ENCODE results near the gene NDUFA5. TPM values are rescaled to one million over a fixed set of nuclear protein-coding genes. Genes with fewer than 3 reads are reported as not detected.
A peak's percentile ranks its signal among the peaks of the same experiment; 100 is the strongest.

Gene NDUFA5
- total and polyA plus RNA-seq, 2 donors (not counting 1 experiment from before 2014, with no cell fraction given), result 35.8 to 45.4 TPM

GRCh38 chr7:123537026-123537642 is 20.5 kb downstream of the NDUFA5 start:
- H3K9me3 ChIP-seq (ENCODE audit: control insufficient read depth, insufficient read depth, low read depth, low read length), result no peaks in the 10 kb centered on the region
- no peaks in the 10 kb centered on the region for H3K79me2 ChIP-seq (ENCODE audit: control insufficient read depth, insufficient read depth, low read length)
- no peaks in the 10 kb centered on the region for H3K36me3 ChIP-seq (ENCODE audit: control insufficient read depth, insufficient read depth, low read length)
- no peak overlapping the region for H2AFZ ChIP-seq (ENCODE audit: low read length)
- no peak overlapping the region for H3K4me2 ChIP-seq (ENCODE audit: extremely low read depth, insufficient read depth, low read length)
- H3K9ac ChIP-seq (ENCODE audit: insufficient read depth, low read length), result no peak overlapping the region
- H3K4me3 ChIP-seq (replicated peaks in 1 of 4; ENCODE audit: control extremely low read depth in 1 of 4, insufficient read depth in 1 of 4, low read depth in 3 of 4, low read length in 4 of 4), result no peak overlapping the region
- peak in 1 of 2 donors; percentile 52 for DNase-seq (ENCODE audit: low read depth in 2 of 2)
- TF ChIP-seq EZH2 (IDR thresholded peaks at IDR 0.05; ENCODE audit: low read length, missing control alignments), result no peak
- TF ChIP-seq, protein P1, sequence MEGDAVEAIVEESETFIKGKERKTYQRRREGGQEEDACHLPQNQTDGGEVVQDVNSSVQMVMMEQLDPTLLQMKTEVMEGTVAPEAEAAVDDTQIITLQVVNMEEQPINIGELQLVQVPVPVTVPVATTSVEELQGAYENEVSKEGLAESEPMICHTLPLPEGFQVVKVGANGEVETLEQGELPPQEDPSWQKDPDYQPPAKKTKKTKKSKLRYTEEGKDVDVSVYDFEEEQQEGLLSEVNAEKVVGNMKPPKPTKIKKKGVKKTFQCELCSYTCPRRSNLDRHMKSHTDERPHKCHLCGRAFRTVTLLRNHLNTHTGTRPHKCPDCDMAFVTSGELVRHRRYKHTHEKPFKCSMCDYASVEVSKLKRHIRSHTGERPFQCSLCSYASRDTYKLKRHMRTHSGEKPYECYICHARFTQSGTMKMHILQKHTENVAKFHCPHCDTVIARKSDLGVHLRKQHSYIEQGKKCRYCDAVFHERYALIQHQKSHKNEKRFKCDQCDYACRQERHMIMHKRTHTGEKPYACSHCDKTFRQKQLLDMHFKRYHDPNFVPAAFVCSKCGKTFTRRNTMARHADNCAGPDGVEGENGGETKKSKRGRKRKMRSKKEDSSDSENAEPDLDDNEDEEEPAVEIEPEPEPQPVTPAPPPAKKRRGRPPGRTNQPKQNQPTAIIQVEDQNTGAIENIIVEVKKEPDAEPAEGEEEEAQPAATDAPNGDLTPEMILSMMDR (conservative IDR thresholded peaks at IDR 0.05 in 1 of 2, IDR thresholded peaks at IDR 0.05 in 1 of 2; ENCODE audit: low read depth in 1 of 2, low read length in 2 of 2), result peak in 1 of 2 donors; percentile 32
- H3K27ac ChIP-seq (ENCODE audit: insufficient read depth, low read length), result no peak overlapping the region
- H3K4me1 ChIP-seq (ENCODE audit: control insufficient read depth, extremely low read depth, insufficient read depth, low read length), result peaks cover 4% of the 10 kb centered on the region
- H4K20me1 ChIP-seq (ENCODE audit: control insufficient read depth, extremely low read depth, insufficient read depth, low read length), result no peaks in the 10 kb centered on the region
- no peaks in the 10 kb centered on the region for H3K27me3 ChIP-seq (ENCODE audit: control insufficient read depth, insufficient read depth, low read length)

GRCh38 chr7:123535517-123535916 is 22.1 kb downstream of the NDUFA5 start:
- peak overlapping the region in 2 of 4 experiments; percentile 70 to 72 for H3K4me3 ChIP-seq (replicated peaks in 1 of 4; ENCODE audit: control extremely low read depth in 1 of 4, insufficient read depth in 1 of 4, low read depth in 3 of 4, low read length in 4 of 4)
- no peaks in the 10 kb centered on the region for H3K36me3 ChIP-seq (ENCODE audit: control insufficient read depth, insufficient read depth, low read length)
- no peak overlapping the region for H3K9ac ChIP-seq (ENCODE audit: insufficient read depth, low read length)
- DNase-seq (ENCODE audit: low read depth in 2 of 2), result no peak
- H3K9me3 ChIP-seq (ENCODE audit: control insufficient read depth, insufficient read depth, low read depth, low read length), result no peaks in the 10 kb centered on the region
- TF ChIP-seq, protein P1 (conservative IDR thresholded peaks at IDR 0.05 in 1 of 2, IDR thresholded peaks at IDR 0.05 in 1 of 2; ENCODE audit: low read depth in 1 of 2, low read length in 2 of 2), result no peak
- TF ChIP-seq EZH2 (IDR thresholded peaks at IDR 0.05; ENCODE audit: low read length, missing control alignments), result no peak
- H3K4me1 ChIP-seq (ENCODE audit: control insufficient read depth, extremely low read depth, insufficient read depth, low read length), result peaks cover 4% of the 10 kb centered on the region
- H3K27me3 ChIP-seq (ENCODE audit: control insufficient read depth, insufficient read depth, low read length), result no peaks in the 10 kb centered on the region
- no peaks in the 10 kb centered on the region for H3K79me2 ChIP-seq (ENCODE audit: control insufficient read depth, insufficient read depth, low read length)
- peak overlapping the region; percentile 66 for H3K4me2 ChIP-seq (ENCODE audit: extremely low read depth, insufficient read depth, low read length)
- H2AFZ ChIP-seq (ENCODE audit: low read length), result no peak overlapping the region
- no peaks in the 10 kb centered on the region for H4K20me1 ChIP-seq (ENCODE audit: control insufficient read depth, extremely low read depth, insufficient read depth, low read length)
- no peak overlapping the region for H3K27ac ChIP-seq (ENCODE audit: insufficient read depth, low read length)

DNA sequence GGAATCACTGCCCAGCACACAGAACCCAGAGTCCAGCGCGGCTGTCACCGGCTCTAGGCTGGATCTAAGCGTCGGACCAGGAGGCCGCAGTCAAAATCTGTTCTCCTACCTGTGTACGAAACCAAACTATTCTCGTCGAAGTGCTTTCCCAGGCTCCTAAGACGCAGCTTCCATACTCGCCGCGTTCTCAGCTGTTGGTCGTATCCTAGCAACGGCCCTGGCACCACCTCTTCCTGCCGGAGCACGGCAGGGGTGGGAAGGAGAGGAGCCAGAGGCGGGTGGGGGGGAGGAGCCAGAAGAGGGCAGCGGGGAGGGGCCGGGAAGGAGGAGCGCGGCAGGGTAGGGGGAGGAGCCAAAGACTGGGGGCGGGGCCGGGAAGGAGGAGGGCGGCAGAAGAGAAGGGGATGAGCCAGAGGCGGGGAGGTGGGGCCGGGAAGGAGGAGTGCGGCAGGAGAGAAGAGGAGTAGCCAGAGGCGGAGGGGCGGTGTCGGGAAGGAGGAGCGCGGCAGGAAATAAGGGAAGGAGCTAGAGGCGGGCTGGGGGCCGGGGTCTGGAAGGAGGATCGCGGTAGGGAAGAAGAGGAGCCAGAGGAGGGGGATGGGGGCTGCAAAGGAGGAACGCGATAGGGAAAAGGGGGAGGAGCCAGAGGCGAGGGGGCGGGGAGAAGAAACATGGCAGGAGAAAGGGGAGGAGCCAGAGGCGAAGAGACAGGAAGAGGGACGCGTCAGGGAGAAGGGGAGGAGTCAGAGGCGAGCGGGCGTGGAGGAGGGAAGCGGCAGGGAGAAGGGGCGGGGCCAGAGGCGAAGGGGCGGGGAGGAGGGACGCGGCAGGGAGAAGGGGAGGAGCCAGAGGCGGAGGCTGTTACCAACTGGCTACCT is 23.0 kb downstream of the NDUFA5 start, which contains the start of gene IQUB:
Gene IQUB (minus strand): TSS at position 213 of the 878 bp plus-strand sequence. CDS start 22,255 bp downstream, outside the sequence.
- TF ChIP-seq EZH2 (IDR thresholded peaks at IDR 0.05; ENCODE audit: low read length, missing control alignments), result no peak
- TF ChIP-seq, protein P1 (conservative IDR thresholded peaks at IDR 0.05 in 1 of 2, IDR thresholded peaks at IDR 0.05 in 1 of 2; ENCODE audit: low read depth in 1 of 2, low read length in 2 of 2), result no peak
- Histone ChIP-seq H2AFZ (ENCODE audit: low read length) (peak within 1 kb of the TSS; percentile 95), H3K27ac (ENCODE audit: insufficient read depth, low read length) (peak within 1 kb of the TSS; percentile 78), H3K27me3 (ENCODE audit: control insufficient read depth, insufficient read depth, low read length) (no peaks in the 10 kb centered on the region), H3K9ac (ENCODE audit: insufficient read depth, low read length) (peak within 1 kb of the TSS; percentile 62), H4K20me1 (ENCODE audit: control insufficient read depth, extremely low read depth, insufficient read depth, low read length) (no peaks in the 10 kb centered on the region), H3K4me3 (replicated peaks in 1 of 4; ENCODE audit: control extremely low read depth in 1 of 4, insufficient read depth in 1 of 4, low read depth in 3 of 4, low read length in 4 of 4) (peak within 1 kb of the TSS; percentile 75 to 85 (median 78)), H3K79me2 (ENCODE audit: control insufficient read depth, insufficient read depth, low read length) (no peaks in the 10 kb centered on the region), H3K9me3 (ENCODE audit: control insufficient read depth, insufficient read depth, low read depth, low read length) (no peaks in the 10 kb centered on the region), H3K4me1 (ENCODE audit: control insufficient read depth, extremely low read depth, insufficient read depth, low read length) (peaks cover 4% of the 10 kb centered on the region), H3K4me2 (ENCODE audit: extremely low read depth, insufficient read depth, low read length) (peak within 1 kb of the TSS; percentile 81), H3K36me3 (ENCODE audit: control insufficient read depth, insufficient read depth, low read length) (no peaks in the 10 kb centered on the region)
- peak; percentile 91 to 97 for DNase-seq (ENCODE audit: low read depth in 2 of 2)

All from fibroblast of lung (primary cell).